Measurements from ENCODE around the gene NR5A2. TPM values are rescaled to one million over a fixed set of nuclear protein-coding genes. Genes with fewer than 3 reads are reported as not detected.
A peak's percentile ranks its signal among the peaks of the same experiment; 100 is the strongest.

Gene NR5A2
- total RNA-seq, 3 donors from 2014 or later = 0.08 TPM; not detected in 2

DNA sequence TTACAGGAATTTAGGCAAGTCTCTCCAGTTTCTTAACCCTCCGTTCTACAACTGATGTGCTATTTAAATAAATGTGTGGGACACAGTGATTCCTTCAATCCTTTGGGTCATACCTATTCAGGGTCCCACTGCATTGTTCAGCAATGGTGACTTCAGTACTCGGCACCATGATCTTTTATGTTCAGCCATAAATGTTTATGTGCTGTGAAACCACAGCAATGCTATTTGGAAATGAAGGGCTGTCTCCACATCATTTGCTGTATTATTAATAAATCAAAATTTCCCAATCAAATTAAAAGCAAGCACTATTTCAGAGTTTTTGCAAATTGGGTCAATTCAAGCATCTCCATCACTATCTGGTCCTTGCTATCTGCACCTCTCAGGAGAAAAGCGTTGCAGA lies 84.8 kb downstream of the NR5A2 start:
- Mint-ChIP-seq H3K4me3 (no peak overlapping the region), H3K4me1 (ENCODE audit: low read depth) (no peaks in the 10 kb centered on the region), H3K36me3 (ENCODE audit: insufficient read depth) (no peaks in the 10 kb centered on the region), H3K27me3 (ENCODE audit: low read depth) (peaks cover 3% of the 10 kb centered on the region), H3K9me3 (no peaks in the 10 kb centered on the region)
- no peak for ATAC-seq
- DNase-seq = no peak

DNA sequence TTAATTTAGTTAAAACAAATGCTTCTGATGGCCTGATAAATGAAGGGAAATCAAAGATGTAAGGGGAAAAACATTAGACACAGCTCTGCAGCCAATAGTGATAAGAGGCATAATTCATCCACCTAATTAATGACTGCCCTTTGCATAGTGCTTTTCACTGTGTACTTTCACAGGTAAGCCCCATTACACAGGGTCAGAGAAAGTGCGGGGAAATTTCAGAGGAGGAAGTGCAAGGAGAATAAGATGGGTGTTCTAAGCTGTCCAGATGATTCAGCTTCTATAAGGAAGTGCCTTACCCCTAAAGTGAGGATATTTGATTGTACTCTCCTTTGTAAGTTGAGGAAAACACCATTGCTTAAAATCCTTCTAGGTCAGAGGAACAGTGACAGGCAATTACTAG lies 88.0 kb downstream of the NR5A2 start:
- DNase-seq = no peak
- H3K4me3 Mint-ChIP-seq = no peak overlapping the region
- no peaks in the 10 kb centered on the region for H3K4me1 Mint-ChIP-seq (ENCODE audit: low read depth)
- no peaks in the 10 kb centered on the region for H3K36me3 Mint-ChIP-seq (ENCODE audit: insufficient read depth)
- peaks cover 12% of the 10 kb centered on the region for H3K27me3 Mint-ChIP-seq (ENCODE audit: low read depth)
- ATAC-seq = no peak
- H3K9me3 Mint-ChIP-seq = no peaks in the 10 kb centered on the region

DNA sequence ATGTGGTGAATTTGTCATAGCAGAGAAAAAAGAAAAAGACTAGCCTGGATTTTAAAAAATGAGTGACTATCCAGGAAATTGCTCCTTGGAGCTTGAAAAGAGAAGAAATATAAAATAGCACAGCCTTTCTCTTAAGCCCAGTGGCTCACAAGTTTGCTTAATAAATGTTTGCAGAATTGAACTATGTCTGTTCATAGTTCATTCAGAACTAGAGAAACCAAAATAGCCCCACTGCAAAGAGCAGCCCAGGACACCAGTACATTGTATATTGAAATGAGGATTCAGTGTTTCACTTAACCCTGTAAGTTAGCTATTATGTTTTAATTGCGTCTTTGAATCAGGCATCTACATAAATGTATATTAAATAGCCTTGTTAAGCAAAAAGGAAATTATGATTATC lies 88.8 kb downstream of the NR5A2 start:
- Mint-ChIP-seq H3K36me3 (ENCODE audit: insufficient read depth) (no peaks in the 10 kb centered on the region), H3K4me3 (no peak overlapping the region), H3K9me3 (no peaks in the 10 kb centered on the region), H3K27me3 (ENCODE audit: low read depth) (peaks cover 8% of the 10 kb centered on the region), H3K4me1 (ENCODE audit: low read depth) (no peaks in the 10 kb centered on the region)
- DNase-seq (no peak), ATAC-seq (no peak)

DNA sequence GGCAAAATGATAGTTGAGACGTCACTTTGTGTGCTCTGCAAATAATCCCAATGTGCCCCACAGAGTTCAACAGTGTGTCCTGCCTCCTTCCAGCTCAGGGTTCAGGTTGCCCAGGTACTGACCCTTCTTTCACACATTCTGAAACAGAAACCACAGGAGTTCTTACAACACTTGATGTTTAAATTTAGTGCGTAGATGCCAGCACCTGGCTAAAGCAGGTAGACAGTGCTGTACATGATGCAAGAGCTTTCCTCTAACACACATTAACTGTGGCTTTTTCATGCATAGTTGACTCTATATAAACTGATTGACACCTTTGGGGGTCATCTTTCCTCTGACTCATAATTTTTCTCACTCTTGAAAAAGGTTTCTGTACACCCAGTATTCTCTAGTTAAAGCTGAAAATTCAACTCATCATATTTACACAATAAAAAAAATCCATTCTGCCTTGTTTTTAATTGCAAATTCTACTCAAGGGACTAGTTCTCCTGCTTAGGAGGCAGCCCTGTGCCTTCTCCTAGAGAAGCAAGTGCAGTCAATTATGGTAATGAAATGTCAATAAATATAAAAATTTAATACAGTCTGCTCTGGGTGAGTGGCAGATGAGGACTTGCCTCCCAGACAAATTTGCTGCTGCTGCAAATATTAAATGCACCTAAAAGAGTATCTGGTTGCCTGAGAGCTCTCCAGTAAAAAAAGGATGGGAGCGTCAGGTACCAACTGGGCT lies 91.4 kb downstream of the NR5A2 start:
- DNase-seq = no peak
- peaks cover 16% of the 10 kb centered on the region for H3K27me3 Mint-ChIP-seq (ENCODE audit: low read depth)
- no peaks in the 10 kb centered on the region for H3K9me3 Mint-ChIP-seq
- no peak overlapping the region for H3K4me3 Mint-ChIP-seq
- H3K36me3 Mint-ChIP-seq (ENCODE audit: insufficient read depth) = no peaks in the 10 kb centered on the region
- no peaks in the 10 kb centered on the region for H3K4me1 Mint-ChIP-seq (ENCODE audit: low read depth)
- no peak for ATAC-seq

DNA sequence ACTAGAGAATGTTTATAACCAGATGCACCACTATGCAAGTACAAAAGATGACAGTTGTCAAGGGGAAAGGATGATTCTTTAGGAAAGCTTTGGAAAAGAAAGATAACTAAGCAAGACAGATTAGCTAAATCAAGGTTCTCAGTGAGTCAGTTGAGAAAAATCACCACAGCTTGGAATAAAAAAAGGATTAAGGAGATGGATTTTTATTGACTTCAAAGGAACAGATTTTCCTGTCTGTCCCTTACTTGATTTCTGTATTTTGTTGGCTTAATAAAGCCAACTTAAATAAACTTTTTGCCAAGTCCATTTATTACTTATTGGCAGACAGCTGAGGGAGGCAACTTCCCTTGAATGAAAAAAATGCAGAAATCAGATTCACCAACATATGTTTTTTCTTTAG lies 93.9 kb downstream of the NR5A2 start:
- Mint-ChIP-seq H3K4me1 (ENCODE audit: low read depth) (no peaks in the 10 kb centered on the region), H3K27me3 (ENCODE audit: low read depth) (peaks cover 16% of the 10 kb centered on the region), H3K9me3 (no peaks in the 10 kb centered on the region), H3K4me3 (no peak overlapping the region), H3K36me3 (ENCODE audit: insufficient read depth) (no peaks in the 10 kb centered on the region)
- no peak for ATAC-seq
- DNase-seq = no peak

DNA sequence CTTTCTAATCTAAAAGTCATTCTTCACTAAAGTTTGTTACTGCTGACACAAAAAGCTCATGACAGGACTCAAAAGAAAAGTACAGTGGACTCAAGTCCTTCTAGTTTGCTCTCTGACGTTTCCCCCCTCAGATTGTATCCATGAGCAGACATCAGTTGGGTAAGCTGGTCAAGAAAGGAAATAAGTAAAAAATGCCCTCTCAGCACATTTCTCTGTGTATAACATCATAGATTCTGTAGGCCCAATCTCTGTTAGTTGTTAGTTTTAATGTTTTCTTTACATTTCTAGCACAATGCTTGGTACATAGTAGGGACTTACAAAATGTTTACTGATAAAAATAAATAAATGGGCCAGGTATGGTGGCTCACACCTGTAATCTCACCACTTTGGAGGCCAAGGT lies 96.8 kb downstream of the NR5A2 start:
- ATAC-seq = no peak
- Mint-ChIP-seq H3K9me3 (no peaks in the 10 kb centered on the region), H3K4me3 (no peak overlapping the region), H3K36me3 (ENCODE audit: insufficient read depth) (no peaks in the 10 kb centered on the region), H3K27me3 (ENCODE audit: low read depth) (peaks cover 11% of the 10 kb centered on the region), H3K4me1 (ENCODE audit: low read depth) (peaks cover 5% of the 10 kb centered on the region)
- no peak for DNase-seq

DNA sequence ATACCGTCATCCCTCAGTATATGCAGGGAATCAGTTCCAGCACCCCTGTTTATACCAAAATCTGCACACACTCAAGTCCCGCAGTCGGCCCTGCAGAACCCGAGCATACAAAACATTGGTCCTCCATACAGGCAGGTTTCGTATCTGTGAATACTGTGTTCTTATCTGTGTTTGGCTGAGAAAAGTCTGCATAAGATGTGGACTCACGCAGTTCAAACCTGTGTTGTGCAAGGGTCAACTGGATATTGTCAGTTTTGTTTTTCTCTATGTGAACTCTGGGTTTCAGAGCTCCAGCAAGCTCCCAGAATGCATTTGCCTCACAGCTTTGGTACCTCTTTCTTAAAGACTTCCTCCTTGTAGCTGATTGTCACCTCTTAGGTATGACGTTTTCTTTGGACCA lies 100.6 kb downstream of the NR5A2 start:
- DNase-seq (no peak), ATAC-seq (no peak)
- H3K4me1 Mint-ChIP-seq (ENCODE audit: low read depth) = peaks cover 19% of the 10 kb centered on the region
- H3K36me3 Mint-ChIP-seq (ENCODE audit: insufficient read depth) = no peaks in the 10 kb centered on the region
- H3K4me3 Mint-ChIP-seq = no peak overlapping the region
- peaks cover 2% of the 10 kb centered on the region for H3K27me3 Mint-ChIP-seq (ENCODE audit: low read depth)
- no peaks in the 10 kb centered on the region for H3K9me3 Mint-ChIP-seq

DNA sequence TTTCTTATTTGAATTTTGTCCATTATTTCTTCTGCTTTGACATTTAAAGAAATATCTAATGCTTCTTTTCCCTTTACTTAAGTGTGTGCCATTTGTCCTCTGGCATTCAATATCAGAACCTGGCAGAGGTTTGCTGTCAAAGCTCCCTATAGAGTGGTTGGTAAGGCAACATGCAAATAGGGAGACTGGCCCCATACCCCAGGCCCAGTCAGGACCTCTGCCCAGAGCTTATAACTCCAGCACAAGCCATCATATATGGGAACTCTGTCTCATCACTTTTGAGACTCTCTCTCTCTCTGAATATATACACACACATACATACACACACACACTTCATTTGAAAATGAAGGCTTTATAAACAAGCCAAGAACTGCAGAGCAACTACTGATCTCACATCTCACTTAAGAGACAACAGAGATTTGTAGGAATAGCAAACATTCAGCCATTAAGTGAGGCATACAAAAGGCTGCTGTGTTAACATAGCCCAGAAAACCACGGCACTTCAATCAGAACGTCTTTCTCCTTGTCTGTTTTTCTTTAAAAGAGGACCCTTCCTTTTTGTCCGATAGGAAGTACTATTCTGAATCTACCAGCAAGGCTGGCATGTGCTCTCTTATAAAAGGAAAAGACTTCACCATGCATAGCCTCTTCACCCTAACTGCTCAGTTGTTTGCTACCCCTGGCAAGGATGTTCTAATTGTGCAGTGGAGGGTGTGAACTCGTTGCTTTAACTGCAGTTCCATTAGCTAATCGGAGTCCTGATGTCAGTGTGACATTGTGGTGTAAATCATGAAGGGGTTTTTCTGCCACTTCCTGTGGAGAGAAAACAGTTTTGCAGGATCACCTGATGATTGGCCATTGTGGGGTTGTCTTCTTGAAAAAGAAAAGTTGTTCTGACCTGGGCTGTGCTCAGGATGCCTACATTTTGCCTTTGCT lies 101.7 kb downstream of the NR5A2 start:
- ATAC-seq (peak; percentile 43 to 62), DNase-seq (no peak)
- Mint-ChIP-seq H3K9me3 (no peaks in the 10 kb centered on the region), H3K27me3 (ENCODE audit: low read depth) (no peaks in the 10 kb centered on the region), H3K4me3 (no peak overlapping the region), H3K4me1 (ENCODE audit: low read depth) (peaks cover 19% of the 10 kb centered on the region), H3K36me3 (ENCODE audit: insufficient read depth) (no peaks in the 10 kb centered on the region)

DNA sequence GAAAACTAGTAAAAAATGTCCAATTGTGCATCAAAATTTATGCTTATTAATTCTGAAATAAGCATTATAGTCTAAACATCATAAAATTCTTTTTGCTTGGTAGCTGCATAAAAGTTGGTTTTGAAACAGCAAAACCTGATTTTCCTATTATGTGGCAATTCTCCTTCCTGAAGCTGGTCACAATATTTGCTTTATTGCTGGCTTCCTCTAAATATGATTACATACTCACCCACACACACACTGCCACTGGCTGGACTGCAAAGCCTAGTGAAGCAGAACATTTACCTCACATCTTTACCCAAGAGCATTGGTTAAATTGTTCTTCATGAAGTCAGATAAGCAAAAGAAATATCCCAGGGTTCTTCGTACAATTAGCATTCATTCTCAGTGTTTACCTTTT lies 103.0 kb downstream of the NR5A2 start:
- Mint-ChIP-seq H3K27me3 (ENCODE audit: low read depth) (no peaks in the 10 kb centered on the region), H3K36me3 (ENCODE audit: insufficient read depth) (no peaks in the 10 kb centered on the region), H3K4me1 (ENCODE audit: low read depth) (peaks cover 19% of the 10 kb centered on the region), H3K4me3 (no peak overlapping the region), H3K9me3 (no peaks in the 10 kb centered on the region)
- DNase-seq (no peak), ATAC-seq (no peak)

DNA sequence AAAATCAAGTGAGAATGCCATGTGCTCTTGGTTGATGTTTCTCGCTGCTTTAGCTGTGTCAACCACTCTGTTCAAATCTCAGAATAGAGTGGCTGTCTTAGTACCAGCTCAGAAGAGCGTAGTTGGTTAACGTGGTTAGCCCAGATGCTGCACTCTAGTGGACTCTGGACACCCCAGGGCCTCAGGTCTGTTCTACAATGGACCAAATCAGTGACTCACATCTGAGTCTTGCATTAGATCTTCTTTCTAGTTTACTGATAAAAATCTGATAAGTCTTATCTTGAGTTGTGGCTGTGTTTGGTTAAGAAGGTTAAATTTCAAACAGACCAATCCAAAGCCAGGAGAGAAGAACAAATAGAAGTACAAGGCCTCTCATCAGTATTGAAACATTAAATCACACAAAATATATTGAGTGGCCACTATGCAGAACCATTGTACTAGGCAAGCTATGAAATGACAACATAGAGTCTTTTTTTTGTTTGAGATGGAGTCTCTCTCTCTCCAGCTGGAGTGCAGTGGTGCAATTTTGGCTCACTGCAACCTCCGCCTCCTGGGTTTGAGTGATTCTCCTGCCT lies 104.1 kb downstream of the NR5A2 start:
- ATAC-seq (no peak), DNase-seq (no peak)
- no peaks in the 10 kb centered on the region for H3K27me3 Mint-ChIP-seq (ENCODE audit: low read depth)
- peaks cover 19% of the 10 kb centered on the region for H3K4me1 Mint-ChIP-seq (ENCODE audit: low read depth)
- no peaks in the 10 kb centered on the region for H3K9me3 Mint-ChIP-seq
- H3K36me3 Mint-ChIP-seq (ENCODE audit: insufficient read depth) = no peaks in the 10 kb centered on the region
- H3K4me3 Mint-ChIP-seq = no peak overlapping the region

DNA sequence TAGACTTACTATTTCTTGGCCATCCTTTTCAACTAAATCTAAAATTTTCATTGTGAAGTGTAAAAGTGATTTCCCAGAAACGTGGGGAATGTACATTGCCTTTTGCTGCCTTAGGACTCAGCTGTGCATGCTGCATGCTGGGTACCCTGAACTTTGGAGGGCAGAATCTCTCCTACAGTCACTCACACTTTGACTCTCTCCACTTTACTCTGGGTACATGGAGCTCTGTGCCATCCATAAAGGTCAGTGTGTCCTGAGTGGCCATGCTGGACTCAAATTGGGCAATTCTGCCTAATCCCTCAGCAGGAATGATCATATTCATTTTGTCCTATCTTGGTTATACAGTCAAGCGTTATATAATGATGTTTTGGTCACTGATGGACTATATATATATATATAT lies 105.6 kb downstream of the NR5A2 start:
- peaks cover 19% of the 10 kb centered on the region for H3K4me1 Mint-ChIP-seq (ENCODE audit: low read depth)
- no peak for DNase-seq
- no peak for ATAC-seq
- H3K9me3 Mint-ChIP-seq = no peaks in the 10 kb centered on the region
- no peaks in the 10 kb centered on the region for H3K36me3 Mint-ChIP-seq (ENCODE audit: insufficient read depth)
- H3K27me3 Mint-ChIP-seq (ENCODE audit: low read depth) = no peaks in the 10 kb centered on the region
- H3K4me3 Mint-ChIP-seq = no peak overlapping the region

DNA sequence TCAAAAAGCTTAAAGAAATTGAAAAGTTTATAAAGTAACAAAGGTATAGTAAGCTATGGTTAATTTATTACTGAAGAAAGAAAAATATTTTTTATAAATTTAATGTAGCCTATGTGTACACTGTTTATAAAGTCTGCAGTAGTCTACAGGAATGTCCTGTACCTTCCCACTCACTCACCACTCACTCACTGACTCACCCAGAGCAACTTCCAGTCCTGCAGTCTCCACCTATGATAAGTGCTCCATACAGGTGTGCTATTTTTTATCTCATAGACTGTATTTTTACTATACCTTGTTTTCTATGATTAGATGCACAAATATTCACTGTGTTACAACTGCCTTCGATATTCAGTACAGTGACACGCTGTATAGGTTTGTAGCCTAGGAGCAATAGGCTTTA lies 106.6 kb downstream of the NR5A2 start:
- no peaks in the 10 kb centered on the region for H3K27me3 Mint-ChIP-seq (ENCODE audit: low read depth)
- no peak overlapping the region for H3K4me3 Mint-ChIP-seq
- H3K9me3 Mint-ChIP-seq = no peaks in the 10 kb centered on the region
- H3K36me3 Mint-ChIP-seq (ENCODE audit: insufficient read depth) = no peaks in the 10 kb centered on the region
- ATAC-seq = no peak
- no peak for DNase-seq
- H3K4me1 Mint-ChIP-seq (ENCODE audit: low read depth) = peaks cover 16% of the 10 kb centered on the region

DNA sequence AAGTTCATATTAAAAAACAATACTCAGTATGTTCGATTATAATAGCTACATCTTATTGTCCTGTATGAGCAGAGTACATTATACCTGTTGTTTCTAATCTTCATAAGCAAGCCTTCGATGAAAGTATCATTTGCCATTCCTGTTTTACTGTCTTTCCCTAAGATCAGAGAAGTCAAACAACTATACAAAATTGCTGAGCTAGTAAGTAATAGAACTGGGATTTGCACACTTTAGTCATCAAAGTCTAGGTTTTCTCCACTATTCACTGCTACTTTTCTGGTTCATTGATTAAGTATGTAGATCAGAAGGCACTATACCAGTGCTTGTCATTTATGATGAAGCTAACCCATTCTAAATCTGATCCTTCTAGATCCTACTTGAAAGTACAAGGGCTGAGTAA lies 108.9 kb downstream of the NR5A2 start:
- H3K4me3 Mint-ChIP-seq = no peak overlapping the region
- H3K4me1 Mint-ChIP-seq (ENCODE audit: low read depth) = peaks cover 3% of the 10 kb centered on the region
- no peaks in the 10 kb centered on the region for H3K27me3 Mint-ChIP-seq (ENCODE audit: low read depth)
- ATAC-seq (no peak), DNase-seq (no peak)
- no peaks in the 10 kb centered on the region for H3K36me3 Mint-ChIP-seq (ENCODE audit: insufficient read depth)
- H3K9me3 Mint-ChIP-seq = no peaks in the 10 kb centered on the region

DNA sequence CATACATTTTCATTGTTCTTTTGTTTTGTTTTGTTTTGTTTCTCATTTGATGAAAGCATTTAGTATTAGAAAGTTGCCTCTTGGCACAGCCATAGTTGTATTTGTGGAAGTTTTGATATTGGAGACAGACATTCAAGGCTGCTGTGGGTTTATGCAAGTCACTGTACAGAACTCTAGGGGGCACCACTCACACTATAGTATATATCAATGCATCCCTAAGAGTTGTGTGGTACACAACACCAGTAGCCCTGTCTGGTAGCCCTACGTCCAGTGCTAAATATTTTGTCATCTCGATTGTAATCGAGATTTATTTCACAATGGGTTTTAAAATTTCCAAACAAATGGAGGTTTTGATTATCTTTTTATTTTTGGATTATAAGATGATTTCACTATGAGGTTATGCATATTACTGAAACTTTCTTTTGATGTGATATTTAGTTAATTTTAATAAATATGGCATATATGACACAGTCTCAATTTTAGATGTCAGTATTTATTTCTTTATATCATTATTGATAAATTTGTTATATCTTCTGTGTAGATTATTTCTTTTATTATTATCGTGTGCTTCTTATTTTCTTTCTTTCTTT lies 112.2 kb downstream of the NR5A2 start:
- Mint-ChIP-seq H3K27me3 (ENCODE audit: low read depth) (no peaks in the 10 kb centered on the region), H3K9me3 (no peaks in the 10 kb centered on the region)

More for the DNA sequence above, 112.2 kb downstream of the NR5A2 start:
- no peak overlapping the region for H3K4me3 Mint-ChIP-seq
- H3K4me1 Mint-ChIP-seq (ENCODE audit: low read depth) = peaks cover 1% of the 10 kb centered on the region
- DNase-seq = no peak
- no peaks in the 10 kb centered on the region for H3K36me3 Mint-ChIP-seq (ENCODE audit: insufficient read depth)
- peak; percentile 43 for ATAC-seq

All from activated T-cell treated with anti-CD3 and anti-CD28 coated beads, Interleukin-2, amount 50 U/mL, for 4 hours (primary cell).